HepG2 (cell line): ENCODE results near the gene CD46. TPM values are rescaled to one million over a fixed set of nuclear protein-coding genes. Genes with fewer than 3 reads are reported as not detected.

Source experiments
- DMAP1 ChIP-seq: IDR thresholded peaks from 2 replicates; pipeline ENCODE4 v1.6.1; 2016
- FOXK1 ChIP-seq: sonication (generic); formaldehyde crosslinking; IDR thresholded peaks from 2 replicates; pipeline ENCODE4 v1.4.0; 2020; ENCODE audit warnings: low read depth, missing genetic modification reagents, borderline replicate concordance
- GABPB1 ChIP-seq: IDR thresholded peaks from 2 replicates; pipeline ENCODE4 v1.6.1; 2016; ENCODE audit warnings: mild to moderate bottlenecking, missing genetic modification reagents, moderate library complexity, missing compliant biosample characterization
- KLF15 ChIP-seq: sonication (generic); formaldehyde crosslinking; IDR thresholded peaks from 2 replicates; pipeline ENCODE4 v1.8.1; 2023; ENCODE audit warnings: borderline replicate concordance, mild to moderate bottlenecking, inconsistent platforms, missing genetic modification reagents, mixed read lengths
- MAFK ChIP-seq, 2 experiments: IDR thresholded peaks in 1 of 2; conservative IDR thresholded peaks in 1 of 2; 2 replicates each; pipeline ENCODE4 v1.6.1; 2011; ENCODE audit warnings: improper control_type of control experiment in 2 of 2, low read length in 2 of 2
- MEIS1 ChIP-seq: sonication (generic); formaldehyde crosslinking; IDR thresholded peaks from 2 replicates; pipeline ENCODE4 v1.9.0; 2021; ENCODE audit warnings: mild to moderate bottlenecking, missing genetic modification reagents, moderate library complexity, borderline replicate concordance
- MLX ChIP-seq: IDR thresholded peaks from 2 replicates; pipeline ENCODE4 v1.6.1; 2016
- RBM39 ChIP-seq: fragments of 200-400 bp; formaldehyde crosslinking; IDR thresholded peaks from one replicate; pipeline ENCODE4 v1.6.1; 2018; ENCODE audit warnings: antibody characterized with exemption, mild to moderate bottlenecking, low read depth, low read length; ENCODE audit not compliant: poor library complexity, severe bottlenecking
- THAP9 ChIP-seq: sonication (generic); formaldehyde crosslinking; IDR thresholded peaks from 2 replicates; pipeline ENCODE4; 2020; ENCODE audit warnings: missing genetic modification reagents, mild to moderate bottlenecking, borderline replicate concordance
- ZBTB7B ChIP-seq: sonication (generic); formaldehyde crosslinking; IDR thresholded peaks from 2 replicates; pipeline ENCODE4 v1.4.0; 2020; ENCODE audit warnings: missing genetic modification reagents
- ZGPAT ChIP-seq: IDR thresholded peaks from 2 replicates; pipeline ENCODE4 v1.6.1; 2016; ENCODE audit warnings: mild to moderate bottlenecking
- ZNF121 ChIP-seq: sonication (generic); formaldehyde crosslinking; IDR thresholded peaks from 2 replicates; pipeline ENCODE4 v1.5.0; 2020; ENCODE audit warnings: mild to moderate bottlenecking, missing genetic modification reagents
- ZNF280B ChIP-seq: sonication (generic); formaldehyde crosslinking; IDR thresholded peaks from 2 replicates; pipeline ENCODE4 v1.5.0; 2020; ENCODE audit warnings: missing genetic modification reagents, mild to moderate bottlenecking, borderline replicate concordance
- ZNF292 ChIP-seq: sonication (generic); formaldehyde crosslinking; IDR thresholded peaks from 2 replicates; pipeline ENCODE4 v1.8.1; 2022; ENCODE audit warnings: mild to moderate bottlenecking, low read depth, missing genetic modification reagents, borderline replicate concordance
- ZNF362 ChIP-seq: sonication (generic); formaldehyde crosslinking; IDR thresholded peaks from 2 replicates; pipeline ENCODE4 v1.4.0; 2020; ENCODE audit warnings: missing genetic modification reagents, mild to moderate bottlenecking, borderline replicate concordance
- ZNF543 ChIP-seq: sonication (generic); formaldehyde crosslinking; IDR thresholded peaks from 2 replicates; pipeline ENCODE4 v1.4.0; 2020; ENCODE audit warnings: mild to moderate bottlenecking, missing genetic modification reagents
- ZNF597 ChIP-seq: sonication (generic); formaldehyde crosslinking; IDR thresholded peaks from 2 replicates; pipeline ENCODE4 v1.5.0; 2020; ENCODE audit warnings: missing genetic modification reagents
- ZNF629 ChIP-seq: sonication (generic); formaldehyde crosslinking; conservative IDR thresholded peaks from 2 replicates; pipeline ENCODE4 v1.5.0; 2020; ENCODE audit warnings: missing genetic modification reagents
- ZNF773 ChIP-seq: sonication (generic); formaldehyde crosslinking; IDR thresholded peaks from 2 replicates; pipeline ENCODE4 v1.4.0; 2020; ENCODE audit warnings: missing genetic modification reagents, borderline replicate concordance
- ZNF777 ChIP-seq: sonication (generic); formaldehyde crosslinking; IDR thresholded peaks from 2 replicates; pipeline ENCODE4 v1.4.0; 2020; ENCODE audit warnings: missing genetic modification reagents
- polyA plus RNA-seq, 8 experiments: library from polyadenylated mRNA; depleted of rRNA in 3 of 8; stranded (reverse) in 7 of 8; unstranded in 1 of 8; fragments of >200 nt; fragmentation: Illumina TruSeq in 4 of 8; extraction: Trizol in 4 of 8; gene quantifications; 2 replicates each; pipeline versions ENCODE4 v1.2.1 to v1.2.3, GENCODE V29; 2011 to 2016; ENCODE audit warnings: low read depth in 4 of 8, missing spikeins in 1 of 8, mixed read lengths in 1 of 8; ENCODE audit not compliant: insufficient read depth in 1 of 8
- total RNA-seq, 5 experiments: library from RNA; depleted of rRNA; stranded (reverse); fragments of >200 nt; fragmentation: Illumina TruSeq; extraction: Trizol; gene quantifications; 2 replicates each; pipeline ENCODE4 v1.2.3, GENCODE V29; 2016; ENCODE audit warnings: low read depth in 1 of 5

The CD46 gene
- total and polyA plus RNA-seq, 2 of the 13 experiments (the other 11 are each of a cell fraction or from before 2014, with no cell fraction given) = 130 to 277 TPM

- TF ChIP-seq RBM39 (peak; percentile 21), ZNF597 (CRISPR knock-in tag) (no peak), ZNF773 (CRISPR knock-in tag) (no peak; the same call in 1 of the 2 replicates), THAP9 (CRISPR knock-in tag) (peak; percentile 98), DMAP1 (CRISPR knock-in tag) (no peak), ZNF543 (CRISPR knock-in tag) (0 out of 2 replicates have a peak, but pooled peaks have one; percentile 43), ZNF292 (no peak), ZNF280B (CRISPR knock-in tag) (no peak), ZNF777 (CRISPR knock-in tag) (no peak), GABPB1 (CRISPR knock-in tag) (peak; percentile 97), ZNF121 (CRISPR knock-in tag) (0 out of 2 replicates have a peak, but pooled peaks have one; percentile 9), ZBTB7B (CRISPR knock-in tag) (0 out of 2 replicates have a peak, but pooled peaks have one; percentile 43), MAFK (conservative IDR thresholded peaks at IDR 0.05 in 1 of 2, IDR thresholded peaks at IDR 0.05 in 1 of 2; ENCODE audit: low read length in 2 of 2) (no peak), ZNF629 (CRISPR knock-in tag) (no peak), ZGPAT (CRISPR knock-in tag) (peak; percentile 71; the same call in 1 of the 2 replicates), FOXK1 (CRISPR knock-in tag) (peak; percentile 62; the same call in 1 of the 2 replicates), KLF15 (CRISPR knock-in tag) (no peak), MLX (CRISPR knock-in tag) (0 out of 2 replicates have a peak, but pooled peaks have one; percentile 11), ZNF362 (CRISPR knock-in tag) (peak; percentile 52; the same call in 1 of the 2 replicates), MEIS1 (no peak)
Observed at GRCh38 chr1:207751790-207752455, at the start of gene CD46 (continued).
